IPS-20b (cell line): ENCODE data around the gene ASAP3.

ENCODE experiments used
- H3K27ac ChIP-seq: one replicate; pipeline ENCODE4 v1.5.1; 2013; ENCODE audit warnings: low read length
- H3K27me3 ChIP-seq: 2 replicates; pipeline ENCODE4 v1.6.1; 2013; ENCODE audit warnings: mild to moderate bottlenecking, low read length, inconsistent platforms; ENCODE audit not compliant: insufficient read depth
- H3K36me3 ChIP-seq: 2 replicates; pipeline ENCODE4 v1.6.1; 2013; ENCODE audit warnings: low read depth, mild to moderate bottlenecking, inconsistent platforms, low read length, moderate library complexity; ENCODE audit not compliant: insufficient read depth
- H3K4me1 ChIP-seq: 2 replicates; pipeline ENCODE4 v1.6.1; 2013; ENCODE audit warnings: mild to moderate bottlenecking, control low read depth, inconsistent platforms, low read length, moderate library complexity; ENCODE audit not compliant: insufficient read depth
- H3K4me3 ChIP-seq: 2 replicates; pipeline ENCODE4 v1.5.1; 2013; ENCODE audit warnings: mild to moderate bottlenecking, low read length, inconsistent platforms
- H3K9ac ChIP-seq: 2 replicates; pipeline ENCODE4 v1.6.1; 2013; ENCODE audit warnings: low read depth, mild to moderate bottlenecking, inconsistent platforms, low read length, moderate library complexity
- H3K9me3 ChIP-seq: 2 replicates; pipeline ENCODE4 v1.6.1; 2013; ENCODE audit warnings: mild to moderate bottlenecking, low read depth, low read length, inconsistent platforms; ENCODE audit not compliant: insufficient read depth

The ASAP3 gene

DNA sequence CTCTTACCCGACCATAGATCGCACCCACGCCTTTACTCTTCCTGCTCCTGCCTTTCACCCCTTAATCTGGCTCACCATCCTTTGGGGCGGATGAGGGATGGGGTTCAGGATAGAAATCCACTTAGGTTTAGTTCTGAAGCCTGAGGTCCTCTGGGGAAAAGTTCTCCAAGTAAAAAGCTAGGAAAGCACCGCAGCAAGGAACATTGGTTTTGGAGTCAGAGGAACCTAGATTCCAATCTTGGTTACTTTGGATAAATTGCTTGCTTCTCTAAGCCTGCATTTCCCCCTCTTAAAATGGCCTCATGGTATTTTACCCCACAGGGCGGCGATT lies 988 bp upstream of the ASAP3 start:
- peak overlapping the region; percentile 79 for H3K4me3 ChIP-seq
- no peak overlapping the region for H3K27ac ChIP-seq
- peaks cover 14% of the 10 kb centered on the region; the same call in 1 of the 2 replicates for H3K4me1 ChIP-seq
- peak overlapping the region; percentile 33; the same call in 1 of the 2 replicates for H3K9ac ChIP-seq
- H3K36me3 ChIP-seq: no peaks in the 10 kb centered on the region
- H3K27me3 ChIP-seq: peaks cover 29% of the 10 kb centered on the region
- H3K9me3 ChIP-seq: no peaks in the 10 kb centered on the region

DNA sequence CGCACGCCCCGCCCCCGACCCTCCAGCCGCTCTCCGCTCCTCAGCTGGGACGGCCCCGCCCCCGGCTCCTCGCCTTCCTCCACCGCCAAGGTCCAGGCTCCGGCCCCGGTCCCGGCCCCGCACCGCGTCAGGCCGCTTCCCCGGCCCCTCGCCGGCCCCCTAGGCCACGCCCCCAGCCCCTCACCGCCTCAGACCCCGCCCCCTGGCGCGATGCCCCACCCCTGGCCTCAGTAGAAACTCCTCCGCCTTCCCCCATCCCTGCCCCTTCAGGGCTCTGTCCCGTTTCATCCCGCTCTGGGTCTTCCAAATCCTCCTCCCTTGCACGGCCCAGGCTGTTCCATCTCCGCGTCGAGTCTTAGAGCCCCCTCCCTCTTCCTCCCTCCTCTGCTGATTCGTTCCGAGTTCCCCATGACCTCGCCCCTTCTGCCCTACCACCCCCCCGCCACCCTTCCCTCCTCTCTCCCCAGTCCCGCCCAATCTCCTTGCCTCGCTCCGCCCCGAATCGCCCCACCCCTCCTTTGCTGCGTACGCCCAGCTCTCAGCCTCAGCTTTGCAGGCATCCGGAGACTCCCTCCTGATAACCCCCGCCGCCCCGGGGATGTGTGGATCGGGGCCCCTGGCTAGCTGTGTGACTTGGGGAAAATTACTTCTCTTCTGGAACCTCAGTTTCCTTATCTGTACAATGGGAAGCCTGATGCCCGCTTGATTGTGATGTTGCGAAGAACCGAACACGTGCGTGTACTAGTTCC lies 448 bp upstream of the ASAP3 start:
- Histone ChIP-seq H3K9ac (peak overlapping the region; percentile 33; the same call in 1 of the 2 replicates), H3K9me3 (no peaks in the 10 kb centered on the region), H3K36me3 (no peaks in the 10 kb centered on the region), H3K27me3 (peaks cover 29% of the 10 kb centered on the region), H3K4me1 (peaks cover 14% of the 10 kb centered on the region; the same call in 1 of the 2 replicates), H3K4me3 (peak overlapping the region; percentile 79), H3K27ac (no peak overlapping the region)

DNA sequence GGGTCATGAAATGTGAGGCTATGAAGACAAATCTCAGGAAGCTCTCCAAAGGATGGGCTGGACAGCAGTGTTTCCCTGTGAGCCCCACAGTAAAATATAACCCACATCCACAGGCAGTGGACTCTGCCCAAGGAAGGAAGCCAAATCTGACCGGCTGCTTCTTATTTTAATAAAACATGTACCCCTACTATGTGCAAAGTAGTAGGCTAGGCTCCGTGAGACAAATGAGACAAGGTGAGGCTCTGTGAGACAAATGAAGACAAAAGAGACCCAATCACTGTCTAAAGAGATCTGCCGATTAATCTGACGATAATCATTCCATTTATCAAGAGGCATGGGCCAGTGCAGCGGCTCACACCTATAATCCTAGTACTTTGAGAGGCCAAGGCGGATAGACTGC lies 2.1 kb downstream of the ASAP3 start:
- Histone ChIP-seq H3K4me3 (no peak overlapping the region), H3K36me3 (no peaks in the 10 kb centered on the region; the same call in 1 of the 2 replicates), H3K9ac (no peak overlapping the region), H3K9me3 (no peaks in the 10 kb centered on the region), H3K27me3 (peaks cover 29% of the 10 kb centered on the region), H3K27ac (no peak overlapping the region), H3K4me1 (peaks cover 14% of the 10 kb centered on the region; the same call in 1 of the 2 replicates)

DNA sequence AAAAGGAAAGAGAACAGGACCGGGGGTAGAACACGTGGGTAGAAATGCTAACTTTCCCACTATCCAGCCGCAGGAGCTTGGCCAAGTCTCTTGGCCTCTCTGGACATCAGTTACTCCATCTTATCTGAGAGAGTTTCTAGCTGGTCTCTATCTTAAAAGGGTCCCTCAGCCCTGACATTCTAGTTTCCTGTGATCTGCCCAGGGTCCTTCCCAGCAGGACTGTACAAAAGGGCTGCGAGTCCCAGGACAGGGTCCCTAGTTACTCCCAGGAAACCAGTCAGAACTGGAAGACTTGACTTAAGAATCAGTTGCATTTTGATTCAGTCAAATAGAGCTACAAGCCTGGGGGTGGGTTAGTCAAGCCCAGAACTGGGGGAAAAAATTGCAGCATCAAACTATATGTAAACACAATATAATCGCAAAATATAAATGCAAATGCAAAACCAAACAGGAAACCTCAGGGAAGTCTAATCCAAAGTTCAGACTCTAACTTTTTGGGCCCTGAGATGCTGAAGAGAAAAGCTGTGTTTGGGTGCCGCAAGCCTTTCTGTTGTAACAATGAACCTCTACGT lies 2.9 kb downstream of the ASAP3 start:
- H3K27ac ChIP-seq: no peak overlapping the region
- peaks cover 24% of the 10 kb centered on the region for H3K27me3 ChIP-seq
- no peaks in the 10 kb centered on the region; the same call in 1 of the 2 replicates for H3K36me3 ChIP-seq
- H3K9ac ChIP-seq: no peak overlapping the region
- no peak overlapping the region for H3K4me3 ChIP-seq
- peaks cover 14% of the 10 kb centered on the region; the same call in 1 of the 2 replicates for H3K4me1 ChIP-seq
- no peaks in the 10 kb centered on the region for H3K9me3 ChIP-seq

DNA sequence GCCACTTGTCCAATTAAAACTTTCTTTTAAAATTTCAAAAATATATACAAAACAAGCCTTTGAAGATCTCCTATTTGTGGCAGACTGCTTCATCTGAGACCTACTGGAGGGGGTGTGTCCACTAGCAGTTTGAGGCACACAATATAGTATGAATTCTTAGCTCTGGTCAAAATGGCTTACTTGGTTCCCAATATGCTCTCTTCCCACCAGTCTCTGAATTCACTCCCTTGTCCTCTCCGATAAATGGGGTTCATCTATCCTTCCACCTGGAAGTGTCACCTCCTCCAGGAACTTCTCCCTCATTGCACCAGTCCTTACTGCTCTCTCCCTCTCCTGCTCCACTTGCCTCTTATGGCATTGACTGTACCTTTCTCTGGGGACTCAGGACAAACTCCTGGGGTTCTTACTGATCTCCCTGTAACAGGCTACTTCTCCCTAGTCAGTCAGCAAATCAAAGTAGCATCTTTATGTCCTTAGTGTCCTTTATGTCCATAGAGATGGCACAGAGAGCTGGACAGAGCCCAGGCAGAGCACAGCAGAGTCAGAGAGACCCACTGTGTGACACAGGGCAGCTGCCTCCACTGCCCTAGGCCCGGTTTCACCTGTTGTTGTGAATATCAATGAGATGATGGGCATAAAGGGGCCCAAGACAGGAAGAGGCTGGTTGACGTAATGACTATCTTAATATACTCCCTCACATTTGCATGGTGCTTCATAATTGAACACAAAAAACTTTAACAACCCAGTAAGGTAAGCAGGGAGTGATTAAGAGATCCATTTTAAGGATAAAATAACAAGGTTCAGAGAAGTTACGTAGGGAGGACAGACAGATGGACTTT lies 3.6 kb downstream of the ASAP3 start:
- no peak overlapping the region for H3K9ac ChIP-seq
- peaks cover 18% of the 10 kb centered on the region for H3K27me3 ChIP-seq
- H3K27ac ChIP-seq: no peak overlapping the region
- no peaks in the 10 kb centered on the region for H3K9me3 ChIP-seq
- H3K4me1 ChIP-seq: peaks cover 14% of the 10 kb centered on the region; the same call in 1 of the 2 replicates
- no peak overlapping the region for H3K4me3 ChIP-seq
- no peaks in the 10 kb centered on the region; the same call in 1 of the 2 replicates for H3K36me3 ChIP-seq

DNA sequence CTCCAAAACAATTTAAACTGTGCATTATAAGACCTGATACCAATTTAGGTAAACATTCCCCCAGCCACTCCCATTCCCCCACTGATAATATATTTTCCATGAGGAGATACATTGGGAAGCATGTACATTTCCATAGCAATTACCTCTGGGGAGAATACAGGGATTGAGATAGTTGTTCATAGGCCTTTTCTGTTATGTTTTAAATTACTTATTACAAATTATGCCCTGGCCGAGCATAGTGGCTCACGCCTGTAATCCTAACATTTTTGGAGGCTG lies 4.4 kb downstream of the ASAP3 start:
- Histone ChIP-seq H3K9me3 (no peaks in the 10 kb centered on the region), H3K36me3 (no peaks in the 10 kb centered on the region; the same call in 1 of the 2 replicates), H3K4me3 (no peak overlapping the region), H3K27me3 (peaks cover 11% of the 10 kb centered on the region; the same call in 1 of the 2 replicates), H3K9ac (no peak overlapping the region), H3K4me1 (peaks cover 9% of the 10 kb centered on the region; the same call in 1 of the 2 replicates), H3K27ac (no peak overlapping the region)

DNA sequence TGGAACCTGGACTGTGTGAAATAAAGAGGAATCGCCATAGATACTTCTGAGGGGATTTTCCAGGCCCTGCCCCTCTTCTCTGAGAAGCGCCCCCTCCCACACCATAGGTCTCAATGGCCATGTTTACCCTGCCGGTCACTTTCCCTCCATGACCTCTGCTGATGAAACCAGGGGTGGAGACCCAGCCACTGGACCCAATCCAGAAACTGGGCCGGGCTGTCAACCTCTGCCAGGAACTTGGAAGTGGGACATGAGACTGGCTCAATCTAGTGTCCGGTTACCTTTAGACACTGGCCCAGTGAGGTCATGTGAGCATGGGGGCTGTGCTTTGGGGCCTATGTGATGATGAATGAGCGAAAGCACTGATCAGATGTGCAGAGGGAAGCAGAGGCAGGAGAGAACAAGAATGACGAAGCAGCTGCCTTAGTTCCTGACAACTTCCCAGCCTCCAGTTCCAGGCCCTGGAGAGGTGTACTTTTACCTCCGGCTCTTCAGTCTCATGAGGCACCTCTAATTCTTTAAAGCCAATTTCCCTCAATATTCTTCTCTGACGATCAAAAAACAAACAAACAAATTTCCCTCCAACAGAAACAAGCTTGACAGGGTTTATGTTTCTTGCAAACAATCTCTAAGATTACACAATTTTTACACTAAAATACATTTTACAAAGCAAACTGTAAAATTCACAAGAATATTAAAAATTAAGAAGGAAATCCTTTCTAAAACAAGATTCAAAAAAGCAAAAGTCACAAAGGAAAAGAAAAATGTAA lies 4.9 kb downstream of the ASAP3 start:
- Histone ChIP-seq H3K27me3 (peaks cover 11% of the 10 kb centered on the region; the same call in 1 of the 2 replicates), H3K9me3 (no peaks in the 10 kb centered on the region), H3K4me1 (peaks cover 9% of the 10 kb centered on the region; the same call in 1 of the 2 replicates), H3K36me3 (no peaks in the 10 kb centered on the region; the same call in 1 of the 2 replicates), H3K27ac (no peak overlapping the region), H3K4me3 (no peak overlapping the region), H3K9ac (no peak overlapping the region)

DNA sequence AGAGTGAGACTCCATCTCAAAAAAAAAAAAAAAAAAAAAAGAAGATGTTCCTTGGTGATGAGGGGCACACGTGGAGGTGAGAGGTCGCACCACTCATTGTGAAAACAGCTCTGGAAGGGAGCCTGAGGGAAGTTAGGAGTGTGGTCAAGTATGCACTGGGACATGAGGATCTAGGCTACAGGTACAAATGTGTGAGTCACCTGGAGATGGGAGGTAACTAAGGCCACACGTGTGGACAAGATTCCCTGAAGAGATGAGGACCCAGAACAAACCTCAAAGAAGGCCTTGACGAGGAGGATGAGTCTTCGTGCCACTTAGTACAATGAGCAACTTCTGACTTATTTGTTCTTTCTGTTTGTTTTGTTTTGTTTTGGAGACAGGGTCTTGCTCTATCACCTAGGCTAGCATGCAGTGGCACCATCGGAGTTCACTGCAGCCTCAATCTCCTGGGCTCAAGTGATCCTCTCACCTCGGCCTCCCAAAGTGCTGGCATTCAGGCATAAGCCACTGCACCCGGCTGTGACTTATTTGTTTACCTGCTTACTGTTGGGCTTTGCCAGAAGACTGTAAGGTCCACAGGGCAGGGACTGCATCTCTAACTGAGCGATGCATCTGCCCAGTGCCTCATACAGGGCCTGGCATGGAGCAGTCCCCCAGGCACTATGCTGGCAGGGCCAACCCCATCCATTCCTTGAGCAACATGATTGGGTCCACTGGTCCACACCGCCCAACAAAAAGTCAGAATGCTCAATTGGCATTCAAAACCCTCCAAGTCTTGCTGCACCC lies 6.4 kb downstream of the ASAP3 start:
- no peak overlapping the region for H3K27ac ChIP-seq
- H3K9ac ChIP-seq: no peak overlapping the region
- 0 out of 2 replicates have a peak, but pooled peaks cover 7% of the 10 kb centered on the region for H3K27me3 ChIP-seq
- no peak overlapping the region for H3K4me3 ChIP-seq
- peaks cover 6% of the 10 kb centered on the region; the same call in 1 of the 2 replicates for H3K4me1 ChIP-seq
- no peaks in the 10 kb centered on the region for H3K9me3 ChIP-seq
- H3K36me3 ChIP-seq: no peaks in the 10 kb centered on the region; the same call in 1 of the 2 replicates

DNA sequence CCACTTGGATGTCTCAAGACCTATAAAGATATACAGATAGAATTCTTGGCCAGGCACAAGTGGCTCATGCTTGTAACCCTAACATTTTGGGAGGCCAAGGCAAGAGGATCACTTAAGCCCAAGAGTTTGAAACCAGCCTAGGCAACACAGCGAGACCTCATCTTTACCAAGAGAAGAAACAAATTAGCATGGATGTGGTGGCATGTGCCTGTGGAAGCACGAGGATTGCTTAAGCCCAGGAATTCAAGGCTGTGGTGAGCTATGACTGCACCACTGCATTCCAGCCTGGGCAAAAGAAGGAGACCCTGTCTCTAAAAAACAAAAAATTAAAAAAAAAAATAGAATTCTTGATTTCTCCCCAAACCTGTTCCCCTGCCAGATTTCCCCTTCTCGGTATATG lies 8.3 kb downstream of the ASAP3 start:
- Histone ChIP-seq H3K4me1 (no peaks in the 10 kb centered on the region), H3K9ac (no peak overlapping the region), H3K9me3 (no peaks in the 10 kb centered on the region), H3K27me3 (no peaks in the 10 kb centered on the region), H3K4me3 (no peak overlapping the region), H3K27ac (no peak overlapping the region), H3K36me3 (no peaks in the 10 kb centered on the region; the same call in 1 of the 2 replicates)

DNA sequence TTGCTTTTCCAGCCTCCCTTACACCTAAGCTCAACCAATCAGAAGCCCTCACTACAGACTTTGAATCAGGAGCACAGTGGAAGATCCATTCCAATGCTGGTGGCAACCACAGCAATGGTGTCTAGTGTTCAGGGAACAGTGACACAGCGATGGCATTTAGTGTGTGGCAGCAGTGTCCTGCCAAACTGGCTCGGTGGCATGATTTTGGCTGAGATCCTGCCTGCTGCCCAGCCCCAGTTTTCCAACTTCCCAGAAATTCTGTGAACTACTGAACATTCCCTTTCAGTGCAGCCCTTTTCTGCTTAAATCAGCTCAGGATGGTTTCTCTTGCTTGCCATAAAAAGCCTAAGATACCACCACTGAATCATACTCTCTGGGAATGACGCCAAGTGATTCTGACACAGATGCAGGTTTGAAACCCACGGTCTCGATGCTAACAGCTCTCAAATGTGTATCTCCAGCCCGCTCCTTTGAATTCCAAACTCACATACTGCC lies 8.8 kb downstream of the ASAP3 start:
- Histone ChIP-seq H3K36me3 (no peaks in the 10 kb centered on the region; the same call in 1 of the 2 replicates), H3K9ac (no peak overlapping the region), H3K27ac (no peak overlapping the region)

More for the DNA sequence above, 8.8 kb downstream of the ASAP3 start:
- Histone ChIP-seq H3K27me3 (no peaks in the 10 kb centered on the region), H3K4me1 (no peaks in the 10 kb centered on the region), H3K9me3 (no peaks in the 10 kb centered on the region), H3K4me3 (no peak overlapping the region)
